GM18861 (cell line): ENCODE measurements around the gene PLIN3.
A peak's percentile ranks its signal among the peaks of the same experiment; 100 is the strongest.
"Not testable (repeated sequence)": the region's sequence is repeated elsewhere in the genome, so short reads cannot be mapped to it uniquely, and the experiment has no call there.

Experiments
- ATAC-seq: cut with Tn5 transposase; IDR thresholded peaks from one replicate; pipeline ENCODE4 v1.9.1; 2021; ENCODE audit not compliant: unreplicated experiment

Gene PLIN3, protein sequence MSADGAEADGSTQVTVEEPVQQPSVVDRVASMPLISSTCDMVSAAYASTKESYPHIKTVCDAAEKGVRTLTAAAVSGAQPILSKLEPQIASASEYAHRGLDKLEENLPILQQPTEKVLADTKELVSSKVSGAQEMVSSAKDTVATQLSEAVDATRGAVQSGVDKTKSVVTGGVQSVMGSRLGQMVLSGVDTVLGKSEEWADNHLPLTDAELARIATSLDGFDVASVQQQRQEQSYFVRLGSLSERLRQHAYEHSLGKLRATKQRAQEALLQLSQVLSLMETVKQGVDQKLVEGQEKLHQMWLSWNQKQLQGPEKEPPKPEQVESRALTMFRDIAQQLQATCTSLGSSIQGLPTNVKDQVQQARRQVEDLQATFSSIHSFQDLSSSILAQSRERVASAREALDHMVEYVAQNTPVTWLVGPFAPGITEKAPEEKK

GRCh38 chr19:4867534-4868285, at the start of gene PLIN3:
Gene PLIN3, minus strand, starts transcription at chr19:4867667. Its CDS starts 6,273 bp downstream, at chr19:4861394.
- peak; percentile 42 for ATAC-seq

DNA sequence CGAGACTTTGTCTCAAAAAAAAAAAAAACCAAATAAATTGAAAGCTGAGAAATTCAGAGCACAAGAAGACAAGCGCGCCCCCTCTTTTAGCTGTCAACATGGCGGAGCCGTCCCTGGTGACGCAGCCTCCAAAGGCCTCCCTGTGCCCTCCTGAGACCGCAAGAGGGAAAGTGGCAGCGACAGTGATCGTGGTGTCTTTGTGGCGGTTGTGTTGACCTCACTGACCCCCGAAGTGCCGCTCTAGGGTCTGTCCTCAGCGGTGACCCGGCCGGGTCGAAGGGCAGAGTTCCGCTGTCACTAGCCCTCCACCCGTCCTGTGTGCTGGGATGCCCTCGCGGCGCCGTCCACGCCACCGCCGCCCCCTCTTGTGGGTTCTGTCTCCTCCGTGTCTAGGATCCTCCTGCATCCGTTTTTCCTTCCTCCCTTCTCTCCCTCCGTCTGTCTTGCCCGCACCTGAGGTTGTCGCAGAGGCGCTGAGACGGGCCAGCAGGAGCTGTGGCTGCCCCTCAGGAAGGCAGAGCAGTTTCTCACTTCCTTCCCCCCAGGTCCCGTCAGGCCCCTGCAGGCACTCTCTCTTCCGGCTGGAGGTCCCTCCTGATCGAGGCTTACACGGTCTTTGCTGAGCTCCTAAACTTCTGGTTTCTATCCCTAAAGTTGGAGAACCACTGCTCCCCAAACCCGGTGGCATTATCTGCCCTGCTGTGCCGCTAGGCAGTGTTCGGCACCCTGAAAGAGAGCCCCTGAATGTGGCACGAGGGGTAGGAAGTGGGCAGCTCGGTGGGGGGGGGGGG, 49.0 kb upstream of the PLIN3 start:
- ATAC-seq: no peak

DNA sequence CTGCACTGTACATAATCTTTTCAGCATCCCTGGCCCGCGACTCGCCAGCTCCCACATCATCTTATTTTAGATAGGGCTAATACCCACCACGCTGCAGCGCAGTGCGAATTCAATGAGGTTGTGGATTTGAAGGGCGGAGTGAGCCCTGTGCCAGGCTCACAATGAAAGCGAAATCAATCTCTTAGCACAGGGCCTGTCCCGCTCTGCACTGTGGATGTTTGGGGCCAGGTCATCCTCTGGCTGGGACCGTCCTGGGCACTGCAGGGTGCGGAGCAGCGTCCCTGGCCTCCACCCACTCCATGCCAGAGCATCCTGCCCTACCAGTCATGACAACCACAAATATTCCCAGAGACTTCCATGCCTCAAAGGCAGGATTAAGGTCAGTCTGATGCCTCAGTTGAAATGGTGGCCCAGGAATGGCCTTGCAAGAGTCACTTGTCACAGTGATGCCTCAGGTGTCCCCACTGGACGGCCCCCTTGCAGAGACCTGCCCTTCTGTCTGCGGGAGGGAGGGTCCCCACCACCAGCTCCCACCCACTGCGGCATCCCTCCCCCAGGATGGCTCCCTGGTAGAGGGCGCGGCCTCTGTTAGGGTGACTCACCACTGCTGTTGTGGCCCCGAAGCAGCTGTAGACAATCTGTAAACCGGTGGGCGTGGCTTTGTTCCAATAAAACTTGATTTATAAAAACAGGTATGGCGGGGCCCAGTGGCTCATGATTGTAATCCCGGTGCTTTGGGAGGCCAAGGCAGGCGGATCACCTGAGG, 47.5 kb upstream of the PLIN3 start:
- ATAC-seq: no peak

- no peak for ATAC-seq
These were observed 46.7 kb upstream of the PLIN3 start for GRCh38 chr19:4913996-4914735.

GRCh38 chr19:4911786-4912672, 44.6 kb upstream of the PLIN3 start:
- no peak for ATAC-seq

- no peak for ATAC-seq
These were observed 43.8 kb upstream of the PLIN3 start for GRCh38 chr19:4911314-4911713.

DNA sequence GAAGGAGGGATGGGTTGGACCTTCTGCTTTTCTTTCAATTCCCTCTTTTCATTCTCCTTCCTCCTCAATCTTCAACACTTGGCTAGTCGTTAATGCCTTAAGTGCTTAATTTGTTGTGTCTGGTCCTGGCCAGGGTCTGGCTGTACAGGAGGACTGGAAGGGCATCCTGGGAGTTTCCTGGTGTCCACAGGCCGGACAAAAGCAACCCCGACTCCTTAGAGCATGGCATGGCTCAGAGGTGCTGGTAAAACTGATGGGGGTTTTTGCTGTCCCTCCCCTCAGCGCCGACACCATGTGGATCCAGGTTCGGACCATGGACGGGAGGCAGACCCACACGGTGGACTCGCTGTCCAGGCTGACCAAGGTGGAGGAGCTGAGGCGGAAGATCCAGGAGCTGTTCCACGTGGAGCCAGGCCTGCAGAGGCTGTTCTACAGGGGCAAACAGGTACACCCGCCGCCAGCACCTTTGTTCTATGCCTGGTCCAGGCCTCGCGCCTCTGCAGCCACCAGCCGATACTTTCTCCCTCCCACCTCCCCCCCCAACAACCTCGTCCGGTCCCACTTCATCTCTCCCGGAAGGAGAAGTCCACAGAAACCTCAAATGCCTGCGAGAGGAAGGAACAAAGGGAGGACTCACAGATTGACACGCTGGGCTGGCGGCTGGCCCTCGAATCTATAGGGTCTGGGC, 43.3 kb upstream of the PLIN3 start:
- ATAC-seq: no peak

DNA sequence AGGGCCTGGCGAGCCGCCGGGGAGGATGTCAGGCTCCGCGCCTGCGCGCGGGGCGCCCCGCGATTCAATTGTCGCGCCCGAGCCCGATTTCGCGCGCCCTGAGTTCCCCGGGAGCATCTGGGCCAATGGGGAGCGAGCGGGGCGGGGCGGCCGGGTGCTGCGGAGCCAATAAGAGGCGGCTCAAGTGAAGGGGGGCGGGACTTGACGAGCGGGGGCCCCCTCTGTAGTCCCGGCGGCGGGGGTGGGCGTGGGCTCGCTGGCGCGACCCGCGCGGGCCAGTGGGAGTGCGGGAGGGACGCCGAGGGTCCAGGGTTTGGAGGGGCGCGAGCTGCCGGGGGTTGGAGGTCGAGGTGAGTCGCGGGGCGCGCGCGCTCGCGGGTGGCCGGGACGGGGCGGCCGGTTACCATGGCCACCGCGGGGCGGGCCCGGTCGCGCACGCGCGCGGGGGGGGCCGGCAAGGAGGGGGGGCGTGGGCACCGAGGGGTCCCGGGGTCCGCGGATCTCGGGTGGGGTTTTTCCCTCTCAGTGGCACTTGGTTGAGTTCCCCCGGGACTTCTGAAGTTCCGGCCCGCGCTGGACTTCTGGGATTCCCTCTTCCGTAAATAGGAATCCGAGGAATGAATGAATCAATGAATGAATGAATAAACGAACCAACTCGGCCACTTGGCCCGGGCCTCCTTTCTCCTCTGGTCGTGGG, 42.6 kb upstream of the PLIN3 start:
- no peak for ATAC-seq

GRCh38 chr19:4909156-4909896, 41.9 kb upstream of the PLIN3 start, which contains the start of gene UHRF1:
Gene UHRF1, plus strand, starts transcription at chr19:4909501. Its CDS starts 1,385 bp downstream, at chr19:4910886.
- ATAC-seq: no peak

DNA sequence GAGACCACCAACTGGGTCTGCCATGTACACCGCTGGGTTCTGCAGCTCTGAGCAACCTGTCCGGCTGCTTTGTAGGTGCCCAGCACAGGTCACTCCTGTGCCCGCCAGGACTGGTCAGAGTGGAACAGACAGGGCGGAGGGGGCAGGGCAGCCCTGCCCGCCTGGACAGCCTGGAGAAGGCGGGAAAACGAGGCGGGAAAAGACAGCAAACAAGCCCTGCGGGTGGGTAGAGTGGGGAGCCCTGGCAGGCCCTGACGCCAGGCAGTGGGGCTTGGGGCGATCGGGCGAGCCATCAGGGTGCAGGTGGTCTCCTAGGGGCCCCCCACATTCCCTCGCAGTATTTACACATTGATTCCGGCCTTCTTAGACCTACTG, 41.3 kb upstream of the PLIN3 start:
- ATAC-seq: no peak

- ATAC-seq: no peak
These were observed 40.9 kb upstream of the PLIN3 start for GRCh38 chr19:4908360-4908759.

GRCh38 chr19:4906963-4907362, 39.5 kb upstream of the PLIN3 start:
- ATAC-seq: no peak

- ATAC-seq: no peak
These were observed 37.0 kb upstream of the PLIN3 start for GRCh38 chr19:4904481-4904880.

DNA sequence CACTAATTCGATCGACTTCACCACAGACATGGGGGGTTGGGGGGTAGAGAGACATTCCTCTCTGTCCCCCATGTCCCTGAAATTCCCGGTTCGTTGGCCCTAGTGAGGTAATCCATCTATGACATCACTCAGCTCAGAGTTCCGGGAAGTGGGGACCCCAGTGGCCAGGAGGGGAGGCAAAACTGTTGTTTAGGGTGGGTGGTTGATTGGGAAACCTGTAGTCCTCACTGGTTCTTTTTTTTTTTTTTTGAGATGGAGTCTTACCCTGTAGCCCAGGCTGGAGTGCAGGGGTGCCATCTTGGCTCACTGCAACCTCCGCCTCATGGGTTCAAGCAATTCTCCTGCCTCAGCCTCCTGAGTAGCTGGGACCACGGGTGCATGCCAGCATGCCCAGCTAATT, 35.3 kb upstream of the PLIN3 start, which contains the start of gene ARRDC5:
Gene ARRDC5, minus strand, starts transcription at position 101 of the 400 bp plus-strand sequence. Its CDS starts 71 bp downstream, at position 30.
- ATAC-seq: no peak

GRCh38 chr19:4900879-4901278, 33.4 kb upstream of the PLIN3 start:
- not testable (repeated sequence) for ATAC-seq

DNA sequence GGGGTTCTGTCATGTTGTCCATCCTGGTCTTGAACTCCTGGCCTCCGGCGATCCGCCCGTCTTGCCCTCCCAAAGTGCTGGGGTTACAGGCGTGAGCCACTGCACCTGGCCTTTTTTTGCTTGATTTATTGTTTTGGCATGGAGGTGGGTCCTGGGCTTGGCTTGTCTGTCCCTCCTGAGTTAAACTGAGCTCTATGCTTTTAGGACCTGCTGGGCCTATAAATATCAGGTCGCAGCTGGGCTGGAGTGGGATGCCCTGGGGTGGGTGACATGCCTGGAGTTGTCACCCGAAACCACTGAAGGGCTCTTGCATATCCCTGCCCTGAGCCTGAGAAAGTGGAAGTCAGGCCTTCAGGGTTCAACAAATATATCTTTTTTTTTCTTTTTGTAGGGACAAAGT, 29.7 kb upstream of the PLIN3 start:
- ATAC-seq: no peak

DNA sequence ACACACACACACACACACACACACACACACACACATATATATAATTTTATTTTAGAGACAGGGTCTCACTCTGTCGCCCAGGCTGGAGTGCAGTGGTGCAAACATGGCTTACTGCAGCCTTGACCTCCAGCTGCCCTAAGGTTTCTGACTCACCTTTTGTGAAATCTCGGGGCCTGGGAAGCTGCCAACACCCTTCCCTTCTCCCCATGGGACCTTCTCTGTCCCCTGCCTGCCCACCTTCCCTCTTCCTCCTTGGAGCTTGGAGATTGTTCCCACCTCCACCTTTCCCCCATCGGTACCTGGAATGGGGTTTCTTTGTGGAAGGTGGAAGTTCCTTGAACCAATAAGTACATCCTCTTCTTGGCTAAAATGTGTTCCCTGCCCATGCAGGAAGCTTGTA, 28.9 kb upstream of the PLIN3 start:
- no peak for ATAC-seq
